ENCODE results near the gene C1QL2. TPM values are rescaled to one million over a fixed set of nuclear protein-coding genes. Genes with fewer than 3 reads are reported as not detected.
A peak's percentile ranks its signal among the peaks of the same experiment; 100 is the strongest.

The C1QL2 gene
- total RNA-seq, 1 experiment from 2014 or later = 0.81 TPM

GRCh38 chr2:119119076-119119785, 39.3 kb downstream of the C1QL2 start:
- TF ChIP-seq, protein P1, sequence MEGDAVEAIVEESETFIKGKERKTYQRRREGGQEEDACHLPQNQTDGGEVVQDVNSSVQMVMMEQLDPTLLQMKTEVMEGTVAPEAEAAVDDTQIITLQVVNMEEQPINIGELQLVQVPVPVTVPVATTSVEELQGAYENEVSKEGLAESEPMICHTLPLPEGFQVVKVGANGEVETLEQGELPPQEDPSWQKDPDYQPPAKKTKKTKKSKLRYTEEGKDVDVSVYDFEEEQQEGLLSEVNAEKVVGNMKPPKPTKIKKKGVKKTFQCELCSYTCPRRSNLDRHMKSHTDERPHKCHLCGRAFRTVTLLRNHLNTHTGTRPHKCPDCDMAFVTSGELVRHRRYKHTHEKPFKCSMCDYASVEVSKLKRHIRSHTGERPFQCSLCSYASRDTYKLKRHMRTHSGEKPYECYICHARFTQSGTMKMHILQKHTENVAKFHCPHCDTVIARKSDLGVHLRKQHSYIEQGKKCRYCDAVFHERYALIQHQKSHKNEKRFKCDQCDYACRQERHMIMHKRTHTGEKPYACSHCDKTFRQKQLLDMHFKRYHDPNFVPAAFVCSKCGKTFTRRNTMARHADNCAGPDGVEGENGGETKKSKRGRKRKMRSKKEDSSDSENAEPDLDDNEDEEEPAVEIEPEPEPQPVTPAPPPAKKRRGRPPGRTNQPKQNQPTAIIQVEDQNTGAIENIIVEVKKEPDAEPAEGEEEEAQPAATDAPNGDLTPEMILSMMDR (conservative IDR thresholded peaks at IDR 0.05) = no peak
- Histone ChIP-seq H3K4me2 (ENCODE audit: insufficient read depth, insufficient read length, low read length) (no peak overlapping the region), H4K20me1 (ENCODE audit: control insufficient read depth, insufficient read depth, insufficient read length) (no peaks in the 10 kb centered on the region), H2BK20ac (ENCODE audit: low read depth, low read length, poor library complexity, severe bottlenecking) (no peak overlapping the region), H3K27ac (ENCODE audit: insufficient read length, low read depth, low read length) (no peak overlapping the region), H2BK15ac (ENCODE audit: low read depth, low read length) (no peak overlapping the region), H3K27me3 (ENCODE audit: insufficient read depth, low read length) (no peaks in the 10 kb centered on the region; the same call in 1 of the 2 replicates), H3K79me2 (ENCODE audit: insufficient read depth, low read length) (no peaks in the 10 kb centered on the region), H3K56ac (ENCODE audit: insufficient read length, low read depth, low read length) (no peak overlapping the region), H3K9me3 (ENCODE audit: control insufficient read depth, low read depth, low read length) (no peaks in the 10 kb centered on the region), H4K8ac (replicated peaks; ENCODE audit: insufficient read length, low read depth, low read length) (no peak overlapping the region), H3K23ac (ENCODE audit: insufficient read length, low read depth, low read length) (no peak overlapping the region), H3K18ac (ENCODE audit: insufficient read length, low read depth, low read length) (no peak overlapping the region), H3K14ac (ENCODE audit: insufficient read depth, low read length) (no peak overlapping the region), H3K4ac (ENCODE audit: low read depth, low read length) (no peak overlapping the region), H2AK5ac (ENCODE audit: insufficient read length, low read length) (no peak overlapping the region), H2BK12ac (ENCODE audit: insufficient read length, low read depth, low read length) (no peak overlapping the region), H3T11ph (ENCODE audit: low read length) (no peak overlapping the region), H2BK5ac (ENCODE audit: insufficient read length, low read length) (no peak overlapping the region), H3K9ac (ENCODE audit: extremely low read depth, insufficient read length, low read length) (no peak overlapping the region), H3K23me2 (ENCODE audit: insufficient read length, low read depth, low read length, poor library complexity, severe bottlenecking) (no peaks in the 10 kb centered on the region), H3K4me1 (ENCODE audit: insufficient read depth, low read length) (no peaks in the 10 kb centered on the region; the same call in 1 of the 2 replicates), H4K91ac (ENCODE audit: insufficient read length, low read depth, low read length) (no peak overlapping the region), H4K5ac (ENCODE audit: insufficient read length, low read depth, low read length) (no peak overlapping the region), H2BK120ac (ENCODE audit: low read depth, low read length, poor library complexity, severe bottlenecking) (no peak overlapping the region), H2AFZ (ENCODE audit: low read length) (no peak overlapping the region), H3K79me1 (ENCODE audit: insufficient read depth, low read depth, low read length, poor library complexity, severe bottlenecking) (no peaks in the 10 kb centered on the region)
- peak; percentile 25 for DNase-seq
- Mint-ChIP-seq H3K4me1 (peaks cover 42 to 43% of the 10 kb centered on the region in 2 experiments), H3K27me3 (ENCODE audit: low read depth) (peaks cover 16% of the 10 kb centered on the region), H3K27ac (no peak overlapping the region), H3K9me3 (no peaks in the 10 kb centered on the region), H3K4me3 (peak overlapping the region in 1 of 2 experiments; percentile 14; a peak in 2 of 5 replicates), H3K36me3 (ENCODE audit: insufficient read depth in 1 of 3, low read depth in 3 of 3) (no peaks in the 10 kb centered on the region; a peak in 1 of 7 replicates)
- WGBS (ENCODE audit: extremely low coverage, insufficient read length, low lambda C conversion rate) = no CpG with 5 or more reads among the region's 8 CpGs
